Keratinocyte (primary cell): ENCODE results near the gene DHPS. TPM values are rescaled to one million over a fixed set of nuclear protein-coding genes. Genes with fewer than 3 reads are reported as not detected.

ENCODE experiments used
- DNase-seq: peaks from one replicate; pipeline ENCODE4 v3.0.0-alpha.2; 2011; ENCODE audit warnings: low read depth, missing footprints, low spot score
- FAIRE-seq: peaks from 2 replicates; lab custom pipeline; 2011; peaks lifted over from hg19 to GRCh38; lab: Jason Lieb, UNC
- H2AFZ ChIP-seq: 2 replicates; pipeline ENCODE4 v1.6.0; 2012; ENCODE audit warnings: low read length, control low read depth, inconsistent platforms; ENCODE audit not compliant: control insufficient read depth
- H3K27ac ChIP-seq: 2 replicates; pipeline ENCODE4 v1.5.1; 2011; ENCODE audit warnings: low read length; ENCODE audit not compliant: control insufficient read depth, insufficient read depth
- H3K27me3 ChIP-seq: 3 replicates; pipeline ENCODE4 v1.6.0; 2011; ENCODE audit warnings: low read length; ENCODE audit not compliant: control insufficient read depth, insufficient read depth; ENCODE audit errors: extremely low read depth
- H3K36me3 ChIP-seq, 2 experiments: 2 replicates in 1 of 2; 3 replicates in 1 of 2; pipeline ENCODE4 v1.5.1; 2011; ENCODE audit warnings: low read length in 2 of 2, mild to moderate bottlenecking in 1 of 2; ENCODE audit not compliant: control insufficient read depth in 2 of 2, insufficient read depth in 2 of 2; ENCODE audit errors: extremely low read depth in 1 of 2
- H3K4me1 ChIP-seq: 3 replicates; pipeline ENCODE4 v1.5.1; 2011; ENCODE audit warnings: low read length; ENCODE audit not compliant: control insufficient read depth, insufficient read depth; ENCODE audit errors: extremely low read depth
- H3K4me2 ChIP-seq: 3 replicates; pipeline ENCODE4 v1.6.0; 2011; ENCODE audit warnings: low read depth, low read length; ENCODE audit not compliant: control insufficient read depth, insufficient read depth; ENCODE audit errors: extremely low read depth
- H3K4me3 ChIP-seq, 3 experiments: fragments of 200-600 bp in 1 of 3; sonication (generic) in 1 of 3; 2 replicates in 2 of 3; 3 replicates in 1 of 3; pipeline ENCODE4 v1.5.1; 2011 to 2016; ENCODE audit warnings: low read length in 3 of 3, mild to moderate bottlenecking in 3 of 3, control low read depth in 2 of 3, inconsistent platforms in 1 of 3, low read depth in 1 of 3, mixed read lengths in 1 of 3, mixed run types in 1 of 3, moderate library complexity in 1 of 3; ENCODE audit not compliant: control insufficient read depth in 2 of 3, insufficient read depth in 2 of 3; ENCODE audit errors: extremely low read depth in 1 of 3
- H3K79me2 ChIP-seq: 2 replicates; pipeline ENCODE4 v1.6.0; 2012; ENCODE audit warnings: low read length; ENCODE audit not compliant: control insufficient read depth, insufficient read depth
- H3K9ac ChIP-seq: 3 replicates; pipeline ENCODE4 v1.6.0; 2011; ENCODE audit warnings: low read length; ENCODE audit not compliant: control insufficient read depth, insufficient read depth; ENCODE audit errors: extremely low read depth
- H3K9me1 ChIP-seq: 3 replicates; pipeline ENCODE4 v1.6.0; 2011; ENCODE audit warnings: low read length; ENCODE audit not compliant: control insufficient read depth, insufficient read depth; ENCODE audit errors: extremely low read depth
- H3K9me3 ChIP-seq: 2 replicates; pipeline ENCODE4 v1.5.1; 2012; ENCODE audit warnings: low read depth, low read length; ENCODE audit not compliant: control insufficient read depth
- H4K20me1 ChIP-seq: 3 replicates; pipeline ENCODE4 v1.6.0; 2011; ENCODE audit warnings: low read length; ENCODE audit not compliant: control insufficient read depth, insufficient read depth; ENCODE audit errors: extremely low read depth
- CTCF ChIP-seq, 3 experiments: IDR thresholded peaks in 1 of 3; conservative IDR thresholded peaks in 1 of 3; optimal IDR thresholded peaks in 1 of 3; 2 replicates in 2 of 3; 3 replicates in 1 of 3; pipeline versions ENCODE3 to v1.5.1; 2011; ENCODE audit warnings: low read length in 3 of 3, mild to moderate bottlenecking in 3 of 3, moderate library complexity in 2 of 3, control low read depth in 1 of 3, inconsistent platforms in 1 of 3; ENCODE audit not compliant: insufficient read depth in 2 of 3; ENCODE audit errors: extremely low read depth in 1 of 3
- EZH2 ChIP-seq: IDR thresholded peaks from one replicate; pipeline ENCODE4 v1.6.1; 2012; ENCODE audit warnings: inconsistent platforms, mild to moderate bottlenecking, low read length, moderate library complexity
- dilution Hi-C: fragments of 300-500 bp; cut with MboI; formaldehyde crosslinking; loops from one replicate; pipeline ENCODE4 v1.7.0; 2020; ENCODE audit warnings: low sequenced_read_pairs; ENCODE audit not compliant: extremely low pct_ligation_motif_present
- polyA minus RNA-seq, 3 experiments: library from RNA; depleted of rRNA, polyadenylated mRNA; stranded (reverse); fragments of >200 nt; gene quantifications; 1 replicate in 1 of 3; 2 replicates in 1 of 3; 3 replicates in 1 of 3; pipeline ENCODE4 v1.2.3, GENCODE V29; 2011
- polyA plus RNA-seq, 5 experiments: library from polyadenylated mRNA; depleted of rRNA in 3 of 5; stranded (reverse) in 3 of 5; stranded (forward) in 1 of 5; unstranded in 1 of 5; fragments of >200 nt; gene quantifications; 1 replicate in 1 of 5; 2 replicates in 3 of 5; 3 replicates in 1 of 5; pipeline versions ENCODE4 v1.2.1 to v1.2.3, GENCODE V29; 2011 to 2012; ENCODE audit warnings: missing spikeins in 2 of 5, low read depth in 1 of 5, low replicate concordance in 1 of 5

The DHPS gene
- polyA plus RNA-seq (36.5 to 45.0 TPM (median 37.2 TPM) in 3 replicates), polyA minus RNA-seq (25.5 to 38.8 TPM (median 33.0 TPM) in 3 replicates)
- polyA plus RNA-seq (2011; ENCODE audit: low read depth): 51.0 TPM
- 26.1 and 30.5 TPM in 2 replicates for polyA plus RNA-seq (2011; cell fraction: cytosol; rRNA removed)
- polyA plus RNA-seq (2011; cell fraction: nucleus; rRNA removed): 76.3 and 82.6 TPM in 2 replicates
- polyA plus RNA-seq (2012; ENCODE audit: low replicate concordance): 38.1 and 59.4 TPM in 2 replicates
- polyA minus RNA-seq (2011; cell fraction: cytosol; rRNA and poly(A)+ RNA removed): 22.8 TPM
- polyA minus RNA-seq (2011; cell fraction: nucleus; rRNA and poly(A)+ RNA removed): 18.2 and 19.0 TPM in 2 replicates

- Histone ChIP-seq H3K4me3 (peak within 1 kb of the TSS; percentile 84 to 93 (median 92)), H3K36me3 (peaks cover 5 to 16% of the 10 kb centered on the region in 2 experiments), H3K27ac (peak within 1 kb of the TSS; percentile 97), H3K9me3 (no peaks in the 10 kb centered on the region), H3K9me1 (no peaks in the 10 kb centered on the region), H4K20me1 (peaks cover 4% of the 10 kb centered on the region), H3K9ac (peak within 1 kb of the TSS; percentile 98), H2AFZ (peak within 1 kb of the TSS; percentile 87), H3K27me3 (no peaks in the 10 kb centered on the region), H3K4me1 (no peaks in the 10 kb centered on the region), H3K4me2 (peak within 1 kb of the TSS; percentile 76), H3K79me2 (peaks cover 9% of the 10 kb centered on the region)
- FAIRE-seq (peak; percentile 86), DNase-seq (peak; percentile 89)
- TF ChIP-seq EZH2: no peak
- peak in 1 of 3 experiments; percentile 7 for TF ChIP-seq CTCF (optimal IDR thresholded peaks at IDR 0.05 in 1 of 3, IDR thresholded peaks at IDR 0.05 in 1 of 3, conservative IDR thresholded peaks at IDR 0.05 in 1 of 3; ENCODE audit: extremely low read depth in 1 of 3, insufficient read depth in 2 of 3, low read length in 3 of 3)
- dilution Hi-C loops: no loop called here
These were observed at the start of gene DHPS for GRCh38 chr19:12681074-12681987. Gene DHPS, minus strand, starts transcription at chr19:12681880. Its CDS starts 114 bp downstream, at chr19:12681766.

- DNase-seq: no peak
- Histone ChIP-seq H3K27ac (no peak overlapping the region), H3K36me3 (peaks cover 21 to 31% of the 10 kb centered on the region in 2 experiments), H3K9me3 (no peaks in the 10 kb centered on the region), H3K4me1 (peaks cover 18% of the 10 kb centered on the region), H3K9ac (no peak overlapping the region), H3K4me3 (no peak overlapping the region), H3K9me1 (no peaks in the 10 kb centered on the region), H2AFZ (no peak overlapping the region), H3K79me2 (peaks cover 49% of the 10 kb centered on the region), H4K20me1 (peaks cover 15% of the 10 kb centered on the region), H3K27me3 (no peaks in the 10 kb centered on the region), H3K4me2 (no peak overlapping the region)
- dilution Hi-C loops: no loop called here
- FAIRE-seq: no peak
- TF ChIP-seq EZH2: no peak
- no peak for TF ChIP-seq CTCF (optimal IDR thresholded peaks at IDR 0.05 in 1 of 3, IDR thresholded peaks at IDR 0.05 in 1 of 3, conservative IDR thresholded peaks at IDR 0.05 in 1 of 3; ENCODE audit: extremely low read depth in 1 of 3, insufficient read depth in 2 of 3, low read length in 3 of 3)
These were observed 49.7 kb upstream of the DHPS start for GRCh38 chr19:12731337-12731736.
